Measurements from ENCODE around the gene ARHGAP24. TPM values are rescaled to one million over a fixed set of nuclear protein-coding genes. Genes with fewer than 3 reads are reported as not detected.
A peak's percentile ranks its signal among the peaks of the same experiment; 100 is the strongest.

ARHGAP24 gene
- total RNA-seq, 2 donors from 2014 or later, result 4.2 to 5.2 TPM

GRCh38 chr4:85919200-85919887 is 444.4 kb downstream of the ARHGAP24 start:
- Histone ChIP-seq H3K9me3 (no peaks in the 10 kb centered on the region), H3K9ac (ENCODE audit: low read depth in 2 of 2, low read length in 2 of 2) (no peak overlapping the region), H3K4me1 (peaks cover 4% of the 10 kb centered on the region), H3K27me3 (no peaks in the 10 kb centered on the region), H3K27ac (no peak overlapping the region), H3K4me3 (no peak overlapping the region), H3K36me3 (no peaks in the 10 kb centered on the region)
- TF ChIP-seq CTCF (IDR thresholded peaks at IDR 0.05), result no peak
- intact Hi-C loops (cut with DNase I), result no loop called here
- no peak for DNase-seq

- Histone ChIP-seq H3K9ac (ENCODE audit: low read depth in 2 of 2, low read length in 2 of 2) (no peak overlapping the region), H3K27me3 (no peaks in the 10 kb centered on the region), H3K4me3 (no peak overlapping the region), H3K4me1 (no peaks in the 10 kb centered on the region), H3K36me3 (no peaks in the 10 kb centered on the region), H3K27ac (no peak overlapping the region), H3K9me3 (no peaks in the 10 kb centered on the region)
- intact Hi-C loops (cut with DNase I), result no loop called here
- TF ChIP-seq CTCF (IDR thresholded peaks at IDR 0.05), result no peak
- DNase-seq, result no peak
Observed at GRCh38 chr4:85925071-85925470, 450.1 kb downstream of the ARHGAP24 start.

GRCh38 chr4:85928775-85929591 is 454.0 kb downstream of the ARHGAP24 start:
- intact Hi-C loops (cut with DNase I), result no loop called here

DNA sequence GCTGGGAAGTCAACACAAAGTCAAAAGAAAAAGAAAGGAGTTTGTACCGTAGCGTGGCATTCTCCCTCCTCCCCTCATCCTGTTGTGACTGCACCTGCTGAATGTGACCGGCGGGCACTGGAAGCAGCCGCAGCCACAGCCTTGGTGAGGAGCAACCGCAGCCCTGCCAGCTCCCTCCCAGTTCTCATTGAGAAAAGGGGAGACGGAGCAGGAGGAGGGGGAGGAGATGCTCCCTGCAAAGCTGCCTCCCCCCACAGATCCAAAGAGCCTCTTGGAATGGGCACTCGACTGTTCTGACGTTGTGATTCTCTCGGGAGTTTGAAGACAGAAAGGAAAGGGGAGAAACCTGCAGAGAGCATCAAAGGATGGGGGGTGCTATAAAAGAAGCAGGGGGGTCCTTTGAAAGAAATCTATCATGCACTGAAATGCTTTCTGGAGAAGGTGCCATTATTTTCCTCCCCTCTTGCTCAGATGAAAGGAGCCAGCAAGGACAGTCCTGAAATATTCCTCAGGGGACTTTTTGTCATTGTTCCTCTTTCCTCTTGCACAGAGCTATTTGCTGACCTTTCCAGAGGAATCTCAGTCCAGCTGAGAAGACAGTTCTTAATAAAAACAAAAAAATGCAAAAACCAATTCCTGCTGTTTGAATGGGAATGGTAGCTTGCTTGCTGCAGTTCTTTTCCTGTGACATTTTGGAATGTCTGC is 455.2 kb downstream of the ARHGAP24 start:
- Histone ChIP-seq H3K27me3 (no peaks in the 10 kb centered on the region), H3K27ac (peak overlapping the region; percentile 5), H3K4me1 (no peaks in the 10 kb centered on the region), H3K9ac (ENCODE audit: low read depth in 2 of 2, low read length in 2 of 2) (peak overlapping the region in 1 of 2 donors; percentile 49), H3K36me3 (no peaks in the 10 kb centered on the region), H3K4me3 (peak overlapping the region; percentile 12), H3K9me3 (no peaks in the 10 kb centered on the region)
- TF ChIP-seq CTCF (IDR thresholded peaks at IDR 0.05), result no peak
- intact Hi-C loops (cut with DNase I), result no loop called here
- DNase-seq, result peak; percentile 65

More at GRCh38 chr4:85928775-85929591, 454.0 kb downstream of the ARHGAP24 start:
- peak; percentile 60 for DNase-seq
- Histone ChIP-seq H3K27ac (no peak overlapping the region), H3K9me3 (no peaks in the 10 kb centered on the region), H3K36me3 (no peaks in the 10 kb centered on the region), H3K4me3 (no peak overlapping the region), H3K9ac (ENCODE audit: low read depth in 2 of 2, low read length in 2 of 2) (peak overlapping the region in 1 of 2 donors; percentile 6), H3K4me1 (no peaks in the 10 kb centered on the region), H3K27me3 (no peaks in the 10 kb centered on the region)
- TF ChIP-seq CTCF (IDR thresholded peaks at IDR 0.05), result no peak

- no peak for DNase-seq
- no peaks in the 10 kb centered on the region for H3K27me3 ChIP-seq
- no peak overlapping the region for H3K9ac ChIP-seq (ENCODE audit: low read depth in 2 of 2, low read length in 2 of 2)
- H3K27ac ChIP-seq, result no peak overlapping the region
- no peak overlapping the region for H3K4me3 ChIP-seq
- no peaks in the 10 kb centered on the region for H3K36me3 ChIP-seq
- no peaks in the 10 kb centered on the region for H3K4me1 ChIP-seq
- no peaks in the 10 kb centered on the region for H3K9me3 ChIP-seq
- intact Hi-C loops (cut with DNase I), result no loop called here
- TF ChIP-seq CTCF (IDR thresholded peaks at IDR 0.05), result no peak
Observed at GRCh38 chr4:85932500-85933290, 457.7 kb downstream of the ARHGAP24 start.

All from colonic mucosa (tissue), 4 donors.